Activated B cell treated with CpG ODN at 0.5 μM for 24 hours (primary cell): ENCODE data around the gene RALGAPB. TPM values are rescaled to one million over a fixed set of nuclear protein-coding genes. Genes with fewer than 3 reads are reported as not detected.

Source experiments
- ATAC-seq: fragments of 200-7000 bp; cut with Tn5 transposase; one replicate; pipeline ENCODE4 v1.10.0; 2021; ENCODE audit warnings: low read depth, mild to moderate bottlenecking, moderate library complexity
- CTCF ChIA-PET: fragments of 350-600 bp; sonication (Branson Sonifier 250); formaldehyde crosslinking; loops from one replicate; lab custom pipeline; 2021; ENCODE audit warnings: antibody characterized with exemption; lab: Charles Lee
- POLR2A ChIA-PET: fragments of 350-600 bp; sonication (Branson Sonifier 250); formaldehyde crosslinking; loops from one replicate; lab custom pipeline; 2021; ENCODE audit warnings: antibody characterized with exemption; lab: Charles Lee
- DNase-seq: peaks from one replicate; pipeline ENCODE4 v3.0.0; 2022
- H3K27ac Mint-ChIP-seq: one replicate; pipeline ENCODE4 v1.8.0; 2020; ENCODE audit warnings: mixed read lengths
- H3K27me3 Mint-ChIP-seq: one replicate; pipeline ENCODE4 v1.8.0; 2021; ENCODE audit warnings: mixed read lengths
- H3K36me3 Mint-ChIP-seq: one replicate; pipeline ENCODE4 v1.8.0; 2021; ENCODE audit warnings: low read depth, mixed read lengths
- H3K4me1 Mint-ChIP-seq: one replicate; pipeline ENCODE4 v1.8.0; 2021; ENCODE audit warnings: mixed read lengths
- H3K4me3 Mint-ChIP-seq: one replicate; pipeline ENCODE4 v1.8.0; 2020; ENCODE audit warnings: mild to moderate bottlenecking, mixed read lengths
- H3K9me3 Mint-ChIP-seq: one replicate; pipeline ENCODE4 v1.8.0; 2020; ENCODE audit warnings: mixed read lengths
- intact Hi-C: fragments of 100-400 bp; cut with micrococcal nuclease; formaldehyde crosslinking; loops from one replicate; pipeline ENCODE4 v1.15.1; 2024
- total RNA-seq: library from RNA; stranded (reverse); gene quantifications from 2 replicates; pipeline ENCODE4 v1.2.3, GENCODE V29; 2022
- TF ChIP-seq, protein P1 (sequence below): fragments of 200-600 bp; IDR thresholded peaks from one replicate; pipeline ENCODE4 v1.8.0; 2022; ENCODE audit warnings: antibody characterized with exemption, mild to moderate bottlenecking

The RALGAPB gene
- total RNA-seq, 1 donor from 2014 or later, result 48.3 TPM

- DNase-seq, result no peak
- no peak overlapping the region for H3K4me3 Mint-ChIP-seq
- CTCF ChIA-PET, result no interaction called here
- H3K9me3 Mint-ChIP-seq, result no peaks in the 10 kb centered on the region
- H3K4me1 Mint-ChIP-seq, result no peaks in the 10 kb centered on the region
- TF ChIP-seq, protein P1, sequence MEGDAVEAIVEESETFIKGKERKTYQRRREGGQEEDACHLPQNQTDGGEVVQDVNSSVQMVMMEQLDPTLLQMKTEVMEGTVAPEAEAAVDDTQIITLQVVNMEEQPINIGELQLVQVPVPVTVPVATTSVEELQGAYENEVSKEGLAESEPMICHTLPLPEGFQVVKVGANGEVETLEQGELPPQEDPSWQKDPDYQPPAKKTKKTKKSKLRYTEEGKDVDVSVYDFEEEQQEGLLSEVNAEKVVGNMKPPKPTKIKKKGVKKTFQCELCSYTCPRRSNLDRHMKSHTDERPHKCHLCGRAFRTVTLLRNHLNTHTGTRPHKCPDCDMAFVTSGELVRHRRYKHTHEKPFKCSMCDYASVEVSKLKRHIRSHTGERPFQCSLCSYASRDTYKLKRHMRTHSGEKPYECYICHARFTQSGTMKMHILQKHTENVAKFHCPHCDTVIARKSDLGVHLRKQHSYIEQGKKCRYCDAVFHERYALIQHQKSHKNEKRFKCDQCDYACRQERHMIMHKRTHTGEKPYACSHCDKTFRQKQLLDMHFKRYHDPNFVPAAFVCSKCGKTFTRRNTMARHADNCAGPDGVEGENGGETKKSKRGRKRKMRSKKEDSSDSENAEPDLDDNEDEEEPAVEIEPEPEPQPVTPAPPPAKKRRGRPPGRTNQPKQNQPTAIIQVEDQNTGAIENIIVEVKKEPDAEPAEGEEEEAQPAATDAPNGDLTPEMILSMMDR, result no peak
- no peaks in the 10 kb centered on the region for H3K27me3 Mint-ChIP-seq
- H3K36me3 Mint-ChIP-seq, result peaks cover 88% of the 10 kb centered on the region
- ATAC-seq, result no peak
- H3K27ac Mint-ChIP-seq, result no peak overlapping the region
- POLR2A ChIA-PET, result no interaction called here
- intact Hi-C loops, result no loop called here
Observed at GRCh38 chr20:38538789-38539188, 66.1 kb downstream of the RALGAPB start.

DNA sequence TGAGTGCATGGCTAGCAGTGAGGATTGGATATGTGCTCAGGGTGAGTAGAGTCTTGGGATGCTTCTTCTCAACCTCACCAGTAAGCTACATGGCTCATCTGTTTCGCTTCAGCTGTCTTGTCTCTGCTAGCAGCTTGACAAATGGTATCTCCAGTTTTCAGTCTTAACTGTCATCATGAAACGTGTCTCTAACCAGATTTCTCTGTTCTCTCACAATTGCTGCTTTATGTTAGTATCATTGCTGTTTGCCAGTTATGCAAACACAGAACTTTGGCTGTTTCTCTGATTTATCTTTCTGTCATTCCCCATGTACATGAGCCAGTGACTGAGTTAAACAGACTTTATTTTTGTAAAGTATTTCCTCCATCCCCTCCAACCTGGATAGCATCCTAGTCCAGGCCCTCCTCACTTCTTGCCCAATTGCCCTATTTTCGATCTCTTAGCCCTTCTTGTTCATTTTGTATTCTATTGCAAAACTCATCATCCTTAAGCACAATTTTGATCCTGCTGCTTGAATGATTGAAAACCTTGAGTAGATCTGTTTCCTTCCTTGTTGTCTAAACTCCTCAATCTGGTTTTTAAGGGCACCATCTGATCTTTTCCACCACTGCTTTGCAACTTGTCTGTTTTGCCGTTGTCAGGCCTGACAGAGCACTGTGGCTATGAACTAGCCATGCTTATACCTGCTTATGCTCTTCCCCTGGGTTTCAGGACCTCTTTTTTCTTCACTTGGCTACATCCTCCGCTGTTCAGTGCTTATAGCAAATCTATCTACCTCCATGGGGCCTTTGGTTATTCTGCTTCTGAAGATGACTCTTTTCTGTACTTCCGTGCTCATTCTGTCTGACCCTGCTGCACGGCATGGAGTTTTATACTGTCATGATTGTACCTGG, 70.6 kb downstream of the RALGAPB start:
- ATAC-seq (no peak), DNase-seq (no peak)
- intact Hi-C loops, result no loop called here
- Mint-ChIP-seq H3K4me3 (no peak overlapping the region), H3K4me1 (no peaks in the 10 kb centered on the region), H3K27me3 (no peaks in the 10 kb centered on the region), H3K9me3 (no peaks in the 10 kb centered on the region), H3K36me3 (peaks cover 84% of the 10 kb centered on the region), H3K27ac (no peak overlapping the region)
- TF ChIP-seq, protein P1, result no peak
- ChIA-PET POLR2A (no interaction called here), CTCF (no interaction called here)

DNA sequence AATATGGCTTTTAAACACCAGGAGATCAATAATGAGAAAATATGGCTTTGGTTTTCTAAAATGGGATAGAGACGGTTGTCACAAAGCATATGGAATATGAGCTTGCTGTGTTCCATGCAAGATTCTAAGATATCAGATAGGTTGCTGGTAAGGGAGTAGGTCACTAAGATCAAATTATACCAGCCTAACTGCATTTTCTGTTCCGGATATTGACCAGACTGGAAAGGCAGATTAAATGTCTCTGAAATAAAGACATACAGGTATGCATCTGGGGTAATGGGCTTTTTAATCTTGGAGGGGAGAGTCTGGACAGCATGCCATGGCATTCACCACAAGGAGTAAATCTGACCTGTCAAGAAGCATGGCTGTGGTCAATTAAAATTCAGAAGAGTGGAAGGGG, 73.1 kb downstream of the RALGAPB start:
- Mint-ChIP-seq H3K36me3 (peaks cover 86% of the 10 kb centered on the region), H3K9me3 (no peaks in the 10 kb centered on the region), H3K4me3 (no peak overlapping the region), H3K27me3 (no peaks in the 10 kb centered on the region), H3K27ac (no peak overlapping the region), H3K4me1 (no peaks in the 10 kb centered on the region)
- ATAC-seq (no peak), DNase-seq (no peak)
- TF ChIP-seq, protein P1, result no peak
- ChIA-PET CTCF (no interaction called here), POLR2A (interaction anchor here (0.6 kb wide), 1 partner anchor 316 kb away, joined by 11 read pairs; no protein-coding TSS in a partner anchor)
- intact Hi-C loops, result no loop called here

- POLR2A ChIA-PET, result no interaction called here
- TF ChIP-seq, protein P1, result no peak
- H3K4me1 Mint-ChIP-seq, result no peaks in the 10 kb centered on the region
- H3K4me3 Mint-ChIP-seq, result no peak overlapping the region
- no peaks in the 10 kb centered on the region for H3K27me3 Mint-ChIP-seq
- CTCF ChIA-PET, result no interaction called here
- no peak for DNase-seq
- no peak for ATAC-seq
- no peaks in the 10 kb centered on the region for H3K9me3 Mint-ChIP-seq
- no peak overlapping the region for H3K27ac Mint-ChIP-seq
- intact Hi-C loops, result no loop called here
- peaks cover 68% of the 10 kb centered on the region for H3K36me3 Mint-ChIP-seq
Observed at GRCh38 chr20:38547288-38548085, 74.8 kb downstream of the RALGAPB start.
